ENCODE results near the gene PCDH19. TPM values are rescaled to one million over a fixed set of nuclear protein-coding genes. Genes with fewer than 3 reads are reported as not detected.

The PCDH19 gene
- total RNA-seq, 4 donors from 2014 or later, result 0.63 to 1.5 (median 0.72) TPM

GRCh38 chrX:100379388-100379986 is 30.6 kb downstream of the PCDH19 start:
- in situ Hi-C loops (cut with MboI; ENCODE audit: low sequenced_read_pairs in 4 of 4), result no loop called here
- H3K4me1 ChIP-seq, result no peaks in the 10 kb centered on the region
- no peak overlapping the region for H3K4me3 ChIP-seq
- H3K36me3 ChIP-seq, result no peaks in the 10 kb centered on the region
- DNase-seq (no peak), ATAC-seq (no peak)
- no peak overlapping the region for H3K27ac ChIP-seq
- no peaks in the 10 kb centered on the region for H3K9me3 ChIP-seq
- intact Hi-C loops (cut with DNase I; ENCODE audit: low total_unique reads), result no loop called here
- H3K27me3 ChIP-seq, result peaks cover 0 to 4% (median 0%) of the 10 kb centered on the region in 3 donors
- TF ChIP-seq CTCF (IDR thresholded peaks at IDR 0.05 in 4 of 5, conservative IDR thresholded peaks at IDR 0.05 in 1 of 5) (peak in 2 of 5 experiments; percentile 21 to 28), POLR2A (IDR thresholded peaks at IDR 0.05) (no peak)

GRCh38 chrX:100377826-100378225 is 32.2 kb downstream of the PCDH19 start:
- H3K9me3 ChIP-seq, result no peaks in the 10 kb centered on the region
- no peak overlapping the region for H3K27ac ChIP-seq
- H3K4me1 ChIP-seq, result no peaks in the 10 kb centered on the region
- no peak for TF ChIP-seq CTCF (IDR thresholded peaks at IDR 0.05 in 4 of 5, conservative IDR thresholded peaks at IDR 0.05 in 1 of 5)
- no peak for TF ChIP-seq POLR2A (IDR thresholded peaks at IDR 0.05)
- intact Hi-C loops (cut with DNase I; ENCODE audit: low total_unique reads) (no loop called here), in situ Hi-C loops (cut with MboI; ENCODE audit: low sequenced_read_pairs in 4 of 4) (no loop called here)
- H3K36me3 ChIP-seq, result no peaks in the 10 kb centered on the region
- H3K27me3 ChIP-seq, result peaks cover 0 to 4% (median 0%) of the 10 kb centered on the region in 3 donors
- no peak for ATAC-seq
- no peak for DNase-seq
- H3K4me3 ChIP-seq, result no peak overlapping the region

GRCh38 chrX:100376576-100376975 is 33.5 kb downstream of the PCDH19 start:
- H3K4me1 ChIP-seq, result no peaks in the 10 kb centered on the region
- no peak overlapping the region for H3K27ac ChIP-seq
- intact Hi-C loops (cut with DNase I; ENCODE audit: low total_unique reads) (no loop called here), in situ Hi-C loops (cut with MboI; ENCODE audit: low sequenced_read_pairs in 4 of 4) (no loop called here)
- no peak overlapping the region for H3K4me3 ChIP-seq
- DNase-seq, result no peak
- ATAC-seq, result no peak
- TF ChIP-seq CTCF (IDR thresholded peaks at IDR 0.05 in 4 of 5, conservative IDR thresholded peaks at IDR 0.05 in 1 of 5), result no peak
- no peak for TF ChIP-seq POLR2A (IDR thresholded peaks at IDR 0.05)
- no peaks in the 10 kb centered on the region for H3K36me3 ChIP-seq
- no peaks in the 10 kb centered on the region for H3K9me3 ChIP-seq
- peaks cover 0 to 4% (median 0%) of the 10 kb centered on the region in 3 donors for H3K27me3 ChIP-seq

GRCh38 chrX:100373673-100374072 is 36.4 kb downstream of the PCDH19 start:
- Histone ChIP-seq H3K9me3 (no peaks in the 10 kb centered on the region), H3K36me3 (no peaks in the 10 kb centered on the region), H3K4me1 (no peaks in the 10 kb centered on the region), H3K27ac (no peak overlapping the region), H3K4me3 (no peak overlapping the region), H3K27me3 (no peaks in the 10 kb centered on the region)
- no peak for ATAC-seq
- TF ChIP-seq CTCF (IDR thresholded peaks at IDR 0.05 in 4 of 5, conservative IDR thresholded peaks at IDR 0.05 in 1 of 5), result no peak
- TF ChIP-seq POLR2A (IDR thresholded peaks at IDR 0.05), result no peak
- intact Hi-C loops (cut with DNase I; ENCODE audit: low total_unique reads) (no loop called here), in situ Hi-C loops (cut with MboI; ENCODE audit: low sequenced_read_pairs in 4 of 4) (no loop called here)
- no peak for DNase-seq

GRCh38 chrX:100368167-100368566 is 41.9 kb downstream of the PCDH19 start:
- H3K27me3 ChIP-seq, result no peaks in the 10 kb centered on the region
- H3K27ac ChIP-seq, result no peak overlapping the region
- no peak overlapping the region for H3K4me3 ChIP-seq
- DNase-seq (no peak), ATAC-seq (no peak)
- intact Hi-C loops (cut with DNase I; ENCODE audit: low total_unique reads) (no loop called here), in situ Hi-C loops (cut with MboI; ENCODE audit: low sequenced_read_pairs in 4 of 4) (no loop called here)
- H3K9me3 ChIP-seq, result no peaks in the 10 kb centered on the region
- H3K4me1 ChIP-seq, result no peaks in the 10 kb centered on the region
- TF ChIP-seq POLR2A (IDR thresholded peaks at IDR 0.05) (no peak), CTCF (IDR thresholded peaks at IDR 0.05 in 4 of 5, conservative IDR thresholded peaks at IDR 0.05 in 1 of 5) (no peak)
- no peaks in the 10 kb centered on the region for H3K36me3 ChIP-seq

All from gastrocnemius medialis (tissue), 4 donors.